Activated naive CD4-positive, alpha-beta T cell treated with anti-CD3 and anti-CD28 coated beads for 36 hours (primary cell): ENCODE measurements around the gene TRERF1. TPM values are rescaled to one million over a fixed set of nuclear protein-coding genes. Genes with fewer than 3 reads are reported as not detected.

Experiments used
- CTCF ChIA-PET: fragments of 350-600 bp; sonication (Branson Sonifier 250); formaldehyde crosslinking; loops from one replicate; lab custom pipeline; 2021; ENCODE audit warnings: antibody characterized with exemption; lab: Charles Lee
- DNase-seq: peaks from one replicate; pipeline ENCODE4 v3.0.0-alpha.2; 2020
- H3K27ac Mint-ChIP-seq: one replicate; pipeline ENCODE4 v1.8.0; 2021; ENCODE audit warnings: mild to moderate bottlenecking, mixed read lengths
- H3K27me3 Mint-ChIP-seq: one replicate; pipeline ENCODE4 v1.8.0; 2021; ENCODE audit warnings: low read depth, mixed read lengths
- H3K36me3 Mint-ChIP-seq: one replicate; pipeline ENCODE4 v1.8.0; 2021; ENCODE audit warnings: low read depth, mixed read lengths
- H3K4me1 Mint-ChIP-seq: one replicate; pipeline ENCODE4 v1.8.0; 2021; ENCODE audit warnings: low read depth, mixed read lengths
- H3K4me3 Mint-ChIP-seq: one replicate; pipeline ENCODE4 v1.8.0; 2021; ENCODE audit warnings: mild to moderate bottlenecking, moderate library complexity, mixed read lengths
- H3K9me3 Mint-ChIP-seq: one replicate; pipeline ENCODE4 v1.8.0; 2021; ENCODE audit warnings: mixed read lengths
- intact Hi-C: fragments of 100-400 bp; cut with micrococcal nuclease; formaldehyde crosslinking; loops from one replicate; pipeline ENCODE4 v1.15.1; 2023
- total RNA-seq, 2 experiments: library from RNA; stranded (reverse); gene quantifications; one replicate each; pipeline ENCODE4 v1.2.3, GENCODE V29; 2021

Gene TRERF1
- total RNA-seq, 2 experiments from 2014 or later, result 6.7 to 6.9 TPM

DNA sequence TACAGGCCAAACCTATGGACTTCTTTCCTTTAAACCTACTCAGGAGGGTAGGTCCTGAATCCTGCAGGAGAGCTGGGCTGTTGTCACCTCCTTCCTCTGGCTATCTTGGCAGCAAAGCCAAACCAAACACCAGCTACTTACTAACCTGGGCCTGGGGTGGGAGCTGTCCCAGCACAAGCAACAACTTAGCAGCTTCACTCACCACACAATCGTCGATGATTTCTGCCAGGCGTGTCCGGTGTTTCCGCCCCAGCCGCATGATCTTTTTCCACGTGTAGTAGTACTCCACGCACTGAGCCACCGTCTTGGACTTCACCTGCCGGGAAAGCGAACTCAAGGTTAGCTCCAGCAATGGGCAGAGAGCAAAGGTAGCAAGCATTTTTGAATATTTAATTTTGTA, 208.7 kb downstream of the TRERF1 start:
- H3K27ac Mint-ChIP-seq, result no peak overlapping the region
- intact Hi-C loops, result no loop called here
- H3K4me3 Mint-ChIP-seq, result no peak overlapping the region

GRCh38 chr6:42241915-42242314, 209.8 kb downstream of the TRERF1 start:
- Mint-ChIP-seq H3K9me3 (no peaks in the 10 kb centered on the region), H3K36me3 (peaks cover 4% of the 10 kb centered on the region), H3K4me1 (peaks cover 6% of the 10 kb centered on the region), H3K27me3 (no peaks in the 10 kb centered on the region), H3K4me3 (no peak overlapping the region), H3K27ac (no peak overlapping the region)
- CTCF ChIA-PET, result interaction anchor here (1.2 kb wide), 1 partner anchor 305 kb away, joined by 3 read pairs; no protein-coding TSS in a partner anchor
- intact Hi-C loops, result no loop called here
- no peak for DNase-seq

More for the DNA sequence above, 208.7 kb downstream of the TRERF1 start:
- H3K9me3 Mint-ChIP-seq, result no peaks in the 10 kb centered on the region
- no peak for DNase-seq
- H3K4me1 Mint-ChIP-seq, result no peaks in the 10 kb centered on the region
- H3K36me3 Mint-ChIP-seq, result peaks cover 4% of the 10 kb centered on the region
- no peaks in the 10 kb centered on the region for H3K27me3 Mint-ChIP-seq
- CTCF ChIA-PET, result interaction anchor here (0.5 kb wide), 1 partner anchor 433 kb away, joined by 5 read pairs; no protein-coding TSS in a partner anchor

GRCh38 chr6:42239736-42240375, 211.9 kb downstream of the TRERF1 start:
- Mint-ChIP-seq H3K4me1 (peaks cover 13% of the 10 kb centered on the region), H3K27me3 (no peaks in the 10 kb centered on the region), H3K4me3 (no peak overlapping the region), H3K36me3 (peaks cover 4% of the 10 kb centered on the region), H3K27ac (no peak overlapping the region), H3K9me3 (no peaks in the 10 kb centered on the region)
- CTCF ChIA-PET, result no interaction called here
- intact Hi-C loops, result no loop called here
- no peak for DNase-seq

DNA sequence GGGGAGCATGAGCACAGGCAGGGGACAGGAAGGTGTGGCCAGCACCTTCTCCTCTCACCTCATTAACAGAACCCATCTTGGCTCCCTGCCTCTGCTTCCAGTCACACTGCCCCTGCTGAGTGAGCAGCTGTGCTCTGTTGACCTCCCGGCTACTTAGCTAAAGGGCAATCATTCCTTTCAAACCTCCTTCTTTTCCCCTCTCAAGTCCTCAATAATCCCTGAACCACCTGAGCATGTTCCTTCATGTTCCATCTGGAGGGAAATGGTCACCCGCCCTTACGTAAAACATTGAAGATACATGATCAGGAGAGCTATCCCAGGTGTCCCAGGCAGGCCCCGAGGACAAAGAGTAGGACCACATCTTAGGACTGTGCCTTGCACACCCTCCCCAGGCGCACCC, 212.4 kb downstream of the TRERF1 start:
- intact Hi-C loops, result no loop called here
- peaks cover 4% of the 10 kb centered on the region for H3K36me3 Mint-ChIP-seq
- CTCF ChIA-PET, result interaction anchor here (0.7 kb wide), 1 partner anchor 13 kb away, joined by 3 read pairs; no protein-coding TSS in a partner anchor

DNA sequence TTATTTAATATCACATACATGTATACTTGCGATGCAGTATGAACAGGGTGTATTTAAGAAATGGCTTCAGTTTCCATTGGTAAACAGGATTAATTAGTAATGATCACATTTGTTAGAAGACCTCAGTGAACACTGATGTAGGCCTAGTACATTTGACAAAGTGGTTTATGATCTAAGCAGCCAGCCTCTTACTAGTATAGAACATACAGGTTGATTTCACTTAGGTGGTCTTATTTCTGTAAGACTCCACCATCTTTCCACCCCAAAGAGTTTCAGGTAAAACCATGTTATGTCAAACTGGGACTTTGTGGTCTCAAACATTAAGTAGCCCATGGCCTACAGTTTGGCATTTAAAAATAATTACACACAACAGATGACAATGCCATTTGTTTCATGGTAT, 213.9 kb downstream of the TRERF1 start:
- Mint-ChIP-seq H3K4me1 (peaks cover 13% of the 10 kb centered on the region), H3K9me3 (no peaks in the 10 kb centered on the region), H3K27me3 (no peaks in the 10 kb centered on the region), H3K27ac (no peak overlapping the region), H3K4me3 (no peak overlapping the region), H3K36me3 (peaks cover 3% of the 10 kb centered on the region)
- no peak for DNase-seq
- intact Hi-C loops, result loop anchor here (1.0 kb wide), 1 partner anchor 14 kb away; no protein-coding TSS in a partner anchor
- CTCF ChIA-PET, result no interaction called here

More for the DNA sequence above, 212.4 kb downstream of the TRERF1 start:
- no peak for DNase-seq
- Mint-ChIP-seq H3K4me1 (peaks cover 13% of the 10 kb centered on the region), H3K9me3 (no peaks in the 10 kb centered on the region), H3K4me3 (no peak overlapping the region), H3K27ac (no peak overlapping the region), H3K27me3 (no peaks in the 10 kb centered on the region)

- no peaks in the 10 kb centered on the region for H3K9me3 Mint-ChIP-seq
- H3K27ac Mint-ChIP-seq, result peak overlapping the region; percentile 76
- intact Hi-C loops, result loop anchor here (1.0 kb wide), 1 partner anchor 13 kb away; no protein-coding TSS in a partner anchor
- H3K36me3 Mint-ChIP-seq, result peaks cover 6% of the 10 kb centered on the region
- peaks cover 13% of the 10 kb centered on the region for H3K4me1 Mint-ChIP-seq
- peak; percentile 56 for DNase-seq
- no peak overlapping the region for H3K4me3 Mint-ChIP-seq
- CTCF ChIA-PET, result interaction anchor here (0.5 to 0.9 kb wide), 3 partner anchors 26 to 311 kb away, joined by 3 to 5 read pairs (median 4); no protein-coding TSS in a partner anchor
- no peaks in the 10 kb centered on the region for H3K27me3 Mint-ChIP-seq
Measured at GRCh38 chr6:42236682-42237473, 214.8 kb downstream of the TRERF1 start.

DNA sequence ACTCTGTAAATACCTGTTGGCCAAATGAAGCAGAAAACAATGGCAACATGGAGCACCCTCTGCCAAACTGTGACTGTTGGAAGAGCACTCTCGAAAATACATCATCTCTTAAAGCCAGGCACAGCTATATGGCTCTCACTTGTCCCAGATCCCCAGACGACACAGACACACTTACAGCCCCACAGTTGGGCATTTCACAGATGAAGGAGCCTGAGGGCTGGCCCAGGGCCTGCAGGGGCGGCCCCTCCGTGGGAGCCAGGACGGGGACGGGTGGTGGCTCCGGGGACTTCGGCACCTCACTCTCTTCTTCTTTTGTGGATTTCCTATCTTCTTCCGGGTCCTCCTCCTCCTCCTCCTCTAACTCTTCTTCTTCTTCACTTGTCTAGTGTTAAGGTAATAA, 215.7 kb downstream of the TRERF1 start:
- DNase-seq, result no peak
- CTCF ChIA-PET, result interaction anchor here (0.8 kb wide), 1 partner anchor 154 kb away, joined by 4 read pairs; no protein-coding TSS in a partner anchor
- intact Hi-C loops, result no loop called here
- Mint-ChIP-seq H3K27ac (peak overlapping the region; percentile 76), H3K27me3 (no peaks in the 10 kb centered on the region), H3K9me3 (no peaks in the 10 kb centered on the region), H3K4me1 (peaks cover 13% of the 10 kb centered on the region), H3K4me3 (no peak overlapping the region), H3K36me3 (peaks cover 6% of the 10 kb centered on the region)

GRCh38 chr6:42232035-42232434, 219.7 kb downstream of the TRERF1 start:
- H3K9me3 Mint-ChIP-seq, result no peaks in the 10 kb centered on the region
- peaks cover 4% of the 10 kb centered on the region for H3K36me3 Mint-ChIP-seq
- H3K27ac Mint-ChIP-seq, result no peak overlapping the region
- DNase-seq, result no peak
- intact Hi-C loops, result no loop called here
- peaks cover 9% of the 10 kb centered on the region for H3K4me1 Mint-ChIP-seq
- H3K4me3 Mint-ChIP-seq, result no peak overlapping the region
- H3K27me3 Mint-ChIP-seq, result no peaks in the 10 kb centered on the region
- CTCF ChIA-PET, result interaction anchor here (1.3 to 3.1 kb wide), 2 partner anchors 16 to 315 kb away, joined by 3 to 11 read pairs; no protein-coding TSS in a partner anchor

DNA sequence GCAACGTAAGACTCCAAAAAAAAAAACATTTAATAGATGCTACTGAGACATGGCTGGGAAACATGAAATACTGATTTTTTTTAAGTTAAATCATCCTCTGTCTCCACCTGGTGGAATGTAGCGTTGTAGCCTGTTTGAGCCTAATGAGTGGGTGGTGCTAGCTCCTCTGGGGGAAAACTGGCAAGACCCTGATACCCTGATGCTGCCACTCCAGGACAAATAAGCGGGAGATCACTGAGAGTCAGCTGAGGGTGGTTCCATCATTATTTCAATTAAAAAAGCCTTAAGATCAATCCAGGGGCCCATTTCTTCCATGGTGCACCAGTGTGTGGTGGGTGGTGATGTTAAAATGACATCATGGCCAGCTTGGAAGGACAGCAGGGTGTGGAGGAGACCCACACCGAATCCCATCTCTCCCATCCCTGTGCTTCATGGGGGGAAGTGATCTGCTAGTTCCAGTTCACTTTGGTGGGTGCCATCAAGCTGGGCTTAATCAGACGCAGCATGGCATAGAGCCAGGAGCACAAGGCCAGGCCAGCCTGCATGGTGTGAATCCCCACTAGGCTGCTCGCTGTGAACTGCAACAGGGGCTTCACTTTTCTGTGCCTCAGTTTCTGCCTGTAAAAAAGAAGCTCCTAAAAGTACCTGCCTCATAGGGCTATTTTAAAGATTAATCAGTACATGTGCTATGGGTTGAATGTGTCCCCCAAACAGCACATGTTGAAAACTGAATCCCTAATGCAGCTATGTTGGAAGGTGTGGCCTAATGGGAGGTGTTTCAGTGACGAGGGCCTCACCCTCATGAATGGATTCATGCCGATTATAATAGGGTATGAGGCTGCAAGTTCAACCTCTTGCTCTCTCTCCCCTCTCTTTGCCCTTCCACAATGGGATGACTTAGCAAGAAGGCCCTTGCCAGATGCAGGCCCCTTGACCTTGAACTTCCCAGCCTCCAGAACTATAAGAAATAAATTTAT, 221.1 kb downstream of the TRERF1 start:
- no peak for DNase-seq
- Mint-ChIP-seq H3K4me3 (no peak overlapping the region), H3K4me1 (no peaks in the 10 kb centered on the region), H3K27me3 (no peaks in the 10 kb centered on the region), H3K9me3 (no peaks in the 10 kb centered on the region), H3K27ac (no peak overlapping the region), H3K36me3 (peaks cover 4% of the 10 kb centered on the region)
- intact Hi-C loops, result no loop called here
- CTCF ChIA-PET, result interaction anchor here (0.6 to 1.5 kb wide), 9 partner anchors 18 to 513 kb away, joined by 3 to 5 read pairs (median 4); no protein-coding TSS in a partner anchor

- Mint-ChIP-seq H3K27me3 (no peaks in the 10 kb centered on the region), H3K27ac (no peak overlapping the region)
- intact Hi-C loops, result no loop called here
Measured at GRCh38 chr6:42229506-42230119, 222.1 kb downstream of the TRERF1 start.

GRCh38 chr6:42228305-42228704, 223.4 kb downstream of the TRERF1 start:
- H3K9me3 Mint-ChIP-seq, result no peaks in the 10 kb centered on the region
- peaks cover 4% of the 10 kb centered on the region for H3K36me3 Mint-ChIP-seq
- no peaks in the 10 kb centered on the region for H3K27me3 Mint-ChIP-seq
- H3K4me3 Mint-ChIP-seq, result no peak overlapping the region
- intact Hi-C loops, result no loop called here
- CTCF ChIA-PET, result no interaction called here
- no peak for DNase-seq
- no peak overlapping the region for H3K27ac Mint-ChIP-seq
- peaks cover 15% of the 10 kb centered on the region for H3K4me1 Mint-ChIP-seq

More at GRCh38 chr6:42229506-42230119, 222.1 kb downstream of the TRERF1 start:
- Mint-ChIP-seq H3K9me3 (no peaks in the 10 kb centered on the region), H3K36me3 (peaks cover 4% of the 10 kb centered on the region), H3K4me3 (no peak overlapping the region), H3K4me1 (peaks cover 4% of the 10 kb centered on the region)
- no peak for DNase-seq
- CTCF ChIA-PET, result interaction anchor here (0.7 to 1.5 kb wide), 2 partner anchors 217 to 318 kb away, joined by 3 to 4 read pairs; no protein-coding TSS in a partner anchor
